NCI-H82 treated with DMSO at 0.1 percent for 48 hours (cell line): ENCODE results near the gene UROC1.

Experiments used
- DNase-seq: peaks from one replicate; lab custom pipeline; 2025; ENCODE audit not compliant: unreplicated experiment; lab: John Stamatoyannopoulos, UW

The UROC1 gene

DNA sequence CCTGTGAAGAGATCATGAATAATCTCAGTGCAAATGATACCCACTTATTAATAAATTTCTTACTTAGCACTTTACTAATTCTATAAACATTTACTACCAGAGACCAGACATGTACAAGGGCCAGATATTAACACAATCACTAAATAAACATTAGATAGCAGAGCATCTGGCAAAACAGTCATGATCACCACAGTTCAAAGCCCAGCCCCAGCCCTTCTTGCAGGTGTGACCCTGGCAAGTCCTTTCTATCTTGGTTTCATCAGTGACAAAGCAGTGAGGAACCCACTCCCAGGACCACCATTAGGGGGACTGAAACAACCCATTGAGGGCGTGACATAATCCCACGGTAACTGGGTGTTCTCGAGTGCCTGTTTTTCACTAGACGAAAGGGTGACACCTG lies 53.5 kb downstream of the UROC1 start:
- no peak for DNase-seq

DNA sequence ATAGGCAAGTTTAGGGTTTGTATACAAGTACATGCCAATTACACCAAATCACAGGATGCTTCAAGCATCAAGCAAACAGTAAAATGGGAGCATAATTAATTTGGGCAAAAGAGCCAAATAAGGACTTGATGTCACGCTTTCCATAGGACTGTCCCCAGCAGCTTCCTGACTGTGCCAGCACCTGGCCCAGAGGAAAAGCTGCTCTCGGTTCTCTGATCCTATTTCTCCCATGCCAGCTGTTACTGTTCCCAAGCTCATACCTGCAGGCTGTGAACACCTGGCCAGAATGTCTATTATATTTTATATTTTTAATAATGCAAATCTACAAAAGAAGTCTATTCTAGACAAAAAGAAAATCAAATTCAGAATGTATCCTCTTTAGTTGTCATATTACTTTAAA lies 54.1 kb downstream of the UROC1 start:
- DNase-seq: no peak

DNA sequence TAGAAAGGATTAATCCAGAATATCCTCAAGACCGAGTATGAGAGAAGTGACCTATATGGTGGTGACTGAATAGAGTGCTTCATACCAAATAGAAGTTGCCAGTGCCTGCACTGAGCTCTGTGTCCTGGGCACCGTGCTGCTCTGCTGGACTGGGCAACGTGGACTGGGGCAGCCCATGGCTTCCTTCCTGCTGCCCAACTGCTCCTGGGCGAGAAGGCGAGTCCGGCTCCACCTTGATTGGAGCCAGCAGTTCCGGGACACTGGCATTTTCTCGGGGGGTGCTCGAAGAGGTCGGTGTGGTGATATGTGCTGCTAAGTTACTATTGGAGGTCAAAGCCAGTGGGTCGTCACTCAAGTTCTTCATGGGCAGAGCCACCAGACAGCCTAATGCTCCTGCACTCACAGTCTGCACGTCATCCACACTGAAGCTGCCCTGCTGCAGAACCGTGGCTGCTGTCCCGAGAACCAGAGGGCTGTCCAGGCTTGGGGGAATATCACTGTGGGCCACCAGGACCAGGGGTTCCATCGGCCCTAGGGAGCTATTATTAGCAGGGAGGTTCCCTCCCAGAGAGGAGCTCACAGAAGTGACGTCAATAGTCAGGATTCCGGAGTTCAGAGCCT lies 56.0 kb downstream of the UROC1 start:
- no peak for DNase-seq

DNA sequence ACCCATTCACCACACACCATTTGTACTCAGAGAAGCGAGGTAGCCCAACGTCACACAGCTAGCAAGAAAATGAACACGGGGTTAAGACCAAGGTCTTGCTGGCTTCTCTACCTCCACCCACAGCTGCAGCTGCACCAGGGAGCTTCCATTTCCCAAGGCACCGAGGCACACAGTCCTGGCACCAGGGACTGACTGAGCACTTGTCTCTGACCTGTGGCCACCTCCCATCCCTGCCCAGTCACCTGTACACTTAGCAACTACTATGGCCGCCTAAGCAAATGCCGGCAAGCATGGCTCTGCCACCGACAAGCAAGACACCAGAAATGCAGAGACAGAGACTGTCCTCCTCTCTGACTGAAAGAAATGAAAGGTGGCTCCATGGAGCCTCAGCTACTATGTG lies 57.2 kb downstream of the UROC1 start:
- DNase-seq: no peak

DNA sequence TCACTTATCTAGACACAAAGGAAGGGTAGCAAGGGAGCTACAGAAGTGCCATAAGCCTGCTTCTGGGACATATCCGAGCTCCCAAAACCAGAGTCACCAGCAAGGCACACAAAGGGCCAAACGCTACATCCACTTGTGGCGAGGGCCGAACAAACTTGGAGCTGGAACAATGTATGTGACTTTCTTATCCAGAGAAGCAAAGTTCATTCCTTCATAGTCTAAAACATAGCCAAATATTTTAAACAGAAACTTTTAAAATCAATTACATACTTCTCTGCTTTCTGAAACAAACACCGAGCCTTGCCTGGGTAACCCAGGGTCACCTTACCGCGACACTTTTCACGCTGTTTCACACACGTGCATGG lies 57.8 kb downstream of the UROC1 start:
- no peak for DNase-seq

DNA sequence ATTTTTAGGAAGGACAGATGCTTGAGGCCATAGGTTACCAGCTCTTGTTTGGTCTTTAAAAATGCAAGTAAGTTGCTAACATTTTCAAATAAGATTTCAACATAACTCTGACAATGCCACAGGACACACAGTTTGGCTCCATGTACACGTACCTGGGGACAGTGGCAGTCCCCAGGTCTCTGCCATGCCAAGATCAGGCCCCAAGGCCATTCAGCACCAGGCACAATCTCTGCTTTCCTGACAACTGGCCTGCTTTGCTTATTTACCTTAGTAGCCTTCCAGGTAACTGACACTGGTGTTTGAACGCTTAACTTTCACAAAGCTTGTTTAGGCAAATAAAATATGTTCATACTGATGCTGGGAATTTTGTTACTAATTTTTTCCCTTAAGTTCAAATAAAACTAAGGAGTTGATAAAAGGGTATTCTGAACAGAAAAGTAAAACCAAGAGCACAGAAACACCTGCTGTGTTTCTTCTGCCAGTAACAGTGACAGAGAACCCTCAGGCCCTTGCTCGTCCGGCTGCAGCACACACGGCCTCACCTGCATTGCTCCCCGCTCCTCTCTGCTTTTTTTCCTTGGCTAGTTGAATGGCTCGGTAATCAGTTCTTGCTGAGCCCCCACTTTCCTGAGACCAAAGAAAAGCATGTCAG lies 58.3 kb downstream of the UROC1 start:
- DNase-seq: no peak

DNA sequence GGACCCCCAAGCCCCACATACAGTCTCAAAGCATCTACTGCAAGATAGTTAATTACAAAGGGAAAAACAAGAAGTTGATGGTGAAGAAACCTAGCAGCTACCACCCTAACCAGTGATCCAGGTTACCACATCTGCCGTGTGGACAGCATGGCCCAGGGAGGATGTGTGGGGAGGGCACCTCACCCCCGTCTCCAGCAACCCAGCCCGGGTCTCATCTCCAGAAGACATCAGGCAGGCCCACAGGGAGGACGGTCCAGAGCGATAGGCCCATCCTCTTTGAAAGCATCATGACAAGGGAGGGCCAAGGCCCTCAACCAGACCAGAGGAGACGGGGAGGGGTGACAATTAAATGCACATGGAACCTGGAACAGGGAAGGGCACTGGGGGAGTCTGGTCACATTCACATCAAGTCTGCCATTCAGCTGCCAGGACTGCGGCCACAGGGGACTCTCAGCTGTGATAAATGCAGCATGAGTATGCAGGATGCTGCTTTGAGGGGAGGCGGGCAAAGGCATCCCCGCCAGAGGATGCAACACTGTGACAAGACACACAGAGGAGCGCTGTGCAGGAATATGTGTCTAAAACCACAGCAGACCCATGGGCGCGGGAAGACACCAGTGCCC lies 60.7 kb downstream of the UROC1 start:
- no peak for DNase-seq

DNA sequence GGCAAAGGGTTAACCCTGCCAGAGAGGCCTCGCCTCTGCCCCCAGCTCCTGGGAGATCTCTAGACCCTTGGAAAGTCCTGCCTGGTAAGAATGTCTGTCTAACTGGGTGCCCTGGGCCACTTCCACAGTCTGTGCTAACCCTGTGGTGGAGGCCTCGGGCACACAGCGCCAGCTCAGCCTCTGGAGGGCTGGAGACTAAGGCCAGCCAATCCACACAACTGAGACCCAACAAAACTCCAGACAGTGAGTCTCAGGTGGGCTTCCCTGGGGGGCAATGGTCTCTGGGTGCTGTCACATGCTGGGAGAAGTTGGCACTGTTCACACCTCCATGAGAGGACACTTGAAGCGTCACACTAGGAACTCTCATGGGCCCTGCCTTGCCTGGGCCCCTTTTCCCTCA lies 61.4 kb downstream of the UROC1 start:
- no peak for DNase-seq

DNA sequence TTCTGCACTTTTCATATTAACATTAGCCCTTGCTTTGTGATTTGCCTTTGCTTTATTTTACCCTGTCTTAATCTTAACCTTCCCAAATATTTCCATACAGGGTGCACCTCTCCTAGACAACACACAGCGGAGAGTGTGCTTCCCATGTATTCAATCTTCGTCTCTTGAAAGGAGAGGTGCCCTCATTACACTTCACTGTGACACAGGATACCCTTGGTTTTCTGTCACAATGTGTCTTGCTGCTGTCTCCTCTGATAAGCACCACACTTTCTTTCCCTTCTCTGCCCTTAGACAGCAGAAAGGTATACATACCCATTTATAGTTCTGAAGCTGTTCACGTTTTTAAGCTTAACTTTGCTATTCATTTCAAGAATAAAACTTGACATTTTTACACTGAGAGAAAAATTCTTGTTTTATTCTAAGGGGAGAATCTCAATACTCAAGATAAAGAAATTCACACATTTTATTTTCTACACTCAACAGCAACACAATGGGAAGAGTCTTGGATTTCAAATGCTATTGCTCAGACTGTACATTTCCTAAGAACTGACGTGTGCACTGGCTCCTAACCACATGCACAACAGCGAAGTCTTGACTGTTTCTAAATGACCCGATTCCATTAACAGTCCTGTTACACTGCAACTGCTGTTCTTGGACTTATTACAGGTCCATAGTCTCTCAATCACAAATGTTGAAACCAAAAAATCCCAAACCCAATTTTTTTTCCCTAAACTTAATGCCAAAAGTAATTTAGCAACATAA lies 63.0 kb downstream of the UROC1 start:
- DNase-seq: no peak

DNA sequence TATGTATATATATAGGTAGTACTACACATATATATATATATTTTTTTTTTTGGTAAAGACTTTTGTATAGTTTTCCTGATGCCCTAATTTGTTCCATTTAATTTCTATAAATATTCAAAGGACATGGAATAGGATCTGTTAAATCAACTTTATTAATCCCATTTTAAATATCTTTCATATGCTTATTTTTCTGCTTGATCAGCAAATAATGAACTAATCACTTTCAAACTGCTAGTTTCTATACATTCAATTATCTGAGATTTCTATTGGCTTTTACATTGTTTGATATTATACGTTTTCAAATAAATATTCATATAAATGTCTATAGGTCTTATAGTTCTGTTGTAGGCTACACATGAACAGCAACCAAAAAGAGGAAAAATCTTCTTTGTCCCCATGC lies 63.5 kb downstream of the UROC1 start:
- no peak for DNase-seq

DNA sequence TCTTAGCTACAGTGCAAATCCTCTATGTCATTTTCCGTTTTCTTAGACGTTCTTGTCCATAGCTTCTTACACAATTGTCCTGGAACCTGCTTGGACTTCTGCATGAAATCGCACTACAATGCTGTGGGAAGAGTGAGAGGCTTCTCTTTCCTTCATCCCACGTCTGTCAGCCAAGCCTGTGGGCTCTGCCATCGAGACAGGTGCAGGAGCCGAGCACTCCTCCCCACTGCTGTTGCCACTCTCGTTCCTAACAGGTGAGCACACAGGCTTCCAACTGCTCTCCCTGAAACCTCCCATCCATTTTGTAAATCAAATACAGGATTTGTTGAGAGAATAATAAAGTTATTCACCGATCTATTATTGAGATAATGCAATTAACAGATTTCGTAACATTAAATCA lies 65.4 kb downstream of the UROC1 start:
- no peak for DNase-seq

DNA sequence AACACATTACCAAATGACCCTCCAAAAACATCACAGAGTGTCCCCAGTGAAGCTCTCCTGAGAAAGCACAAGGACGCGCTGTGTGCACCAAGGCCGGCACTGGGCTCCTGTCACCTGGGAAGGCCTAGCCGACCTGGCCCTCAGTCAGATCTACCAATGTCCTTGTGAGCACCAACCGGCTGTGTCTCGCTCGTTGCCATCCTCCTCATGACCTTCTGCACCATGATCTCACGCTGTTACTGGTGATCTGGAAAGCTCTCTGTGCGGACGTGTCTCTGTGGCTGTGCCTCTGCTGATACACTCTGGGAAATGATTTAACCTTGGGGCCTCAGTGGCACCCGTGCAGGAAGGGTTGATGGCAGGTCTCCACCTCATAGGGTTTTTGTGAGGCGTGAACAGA lies 66.1 kb downstream of the UROC1 start:
- DNase-seq: no peak

DNA sequence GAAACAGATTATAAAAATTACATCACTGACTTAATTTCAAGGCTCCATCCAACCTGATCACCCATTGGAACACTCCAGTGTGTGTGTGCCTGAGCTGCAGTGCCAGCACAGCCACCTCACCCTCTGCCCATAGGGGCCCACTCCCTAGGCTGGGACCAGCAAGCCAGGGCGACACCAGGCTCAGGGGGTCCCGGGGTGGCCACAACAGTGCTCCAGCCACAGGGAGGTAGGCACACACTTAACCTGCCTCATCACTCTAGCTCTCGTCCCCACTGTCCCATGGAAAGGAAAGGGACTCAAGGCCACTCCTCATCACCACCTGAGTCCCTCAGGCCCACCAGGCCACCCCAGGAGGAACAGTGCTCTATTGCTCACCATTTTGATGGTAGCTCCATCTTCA lies 66.8 kb downstream of the UROC1 start:
- no peak for DNase-seq

DNA sequence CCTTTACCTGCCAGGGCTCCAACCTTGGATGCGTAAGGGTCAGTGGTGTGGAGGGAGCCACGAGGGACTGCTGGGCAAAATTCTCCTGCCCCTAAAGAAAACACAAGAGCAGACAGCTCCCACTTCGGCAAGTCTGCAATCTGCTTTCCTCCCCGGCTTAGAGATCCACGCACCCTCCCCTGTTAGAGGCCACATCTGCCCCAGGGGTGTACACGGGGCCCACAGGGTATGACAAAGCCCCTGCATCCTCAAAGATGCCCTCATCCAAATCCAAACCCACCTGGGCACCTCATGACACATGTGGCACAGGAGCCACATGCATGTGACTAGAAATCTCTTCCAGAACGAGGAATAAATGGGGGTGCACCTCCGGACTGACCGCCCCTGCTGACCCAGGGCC lies 67.4 kb downstream of the UROC1 start:
- no peak for DNase-seq

DNA sequence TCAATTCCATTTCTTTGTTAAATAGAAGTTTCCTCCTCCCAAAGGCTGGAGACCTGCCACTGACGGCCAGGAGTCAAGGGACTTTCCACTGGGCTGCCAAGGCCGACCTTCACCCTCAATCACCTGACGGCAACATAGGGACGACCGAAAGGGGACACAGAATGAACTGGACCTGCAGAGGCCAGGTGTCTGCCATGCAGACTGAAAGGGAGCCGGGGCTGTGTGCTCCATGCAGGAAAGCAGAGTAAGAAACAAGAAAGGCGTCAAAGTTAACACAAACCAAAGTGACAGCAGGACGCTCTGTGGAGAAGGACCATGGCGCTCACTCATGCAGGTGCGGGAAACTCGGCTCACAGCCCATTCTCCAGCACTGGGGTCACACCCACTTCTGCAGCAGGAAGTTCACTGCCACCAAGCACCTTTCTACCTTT lies 67.9 kb downstream of the UROC1 start:
- no peak for DNase-seq

DNA sequence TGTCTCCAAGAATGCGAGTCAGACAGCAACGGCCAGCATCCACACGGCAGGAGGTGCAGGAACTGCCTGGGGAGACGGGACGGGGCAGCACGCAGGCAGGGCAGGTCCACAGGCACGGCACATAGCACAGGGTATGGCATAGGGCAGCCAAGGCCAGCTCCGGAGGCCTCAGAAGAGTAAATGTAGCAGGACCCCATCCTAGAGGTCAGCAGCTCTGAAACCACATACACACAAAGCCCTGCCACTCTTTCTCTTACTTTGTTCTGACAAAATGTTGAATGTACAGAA lies 68.7 kb downstream of the UROC1 start:
- no peak for DNase-seq

DNA sequence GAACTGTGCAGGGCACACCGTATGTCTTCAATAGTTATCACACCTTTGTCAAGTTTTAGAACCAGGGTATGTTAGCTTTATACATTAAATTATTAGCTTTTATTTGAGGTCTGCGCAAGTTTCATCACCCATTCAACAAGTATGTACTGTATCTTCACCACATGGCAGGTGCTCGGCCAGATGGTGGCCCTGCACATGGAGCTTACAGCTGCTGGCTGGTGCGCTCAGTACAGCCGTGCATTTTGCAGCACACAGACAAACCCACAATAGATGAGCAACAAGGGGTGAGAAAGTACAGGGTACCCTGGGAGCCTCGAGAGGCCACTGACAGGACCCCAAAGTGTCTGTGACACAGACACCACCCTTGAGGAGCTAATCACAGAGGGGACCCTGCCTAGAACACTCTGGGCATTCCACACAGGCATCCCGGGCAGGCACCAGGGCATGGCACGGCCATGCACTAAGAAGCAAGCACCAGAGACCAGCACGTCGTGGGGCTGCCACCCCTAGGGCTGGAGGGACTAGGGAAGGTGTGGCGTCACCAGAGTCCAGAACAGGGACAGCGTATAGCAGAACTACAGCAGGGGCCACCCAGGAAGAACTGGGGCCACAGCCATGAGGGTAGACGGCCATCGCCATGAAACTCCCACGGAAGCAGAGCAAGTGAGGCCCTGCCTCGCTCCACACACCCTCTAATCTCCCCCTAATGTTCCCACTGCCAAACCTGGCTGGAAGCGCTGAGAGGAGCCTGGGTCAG lies 69.3 kb downstream of the UROC1 start:
- no peak for DNase-seq

DNA sequence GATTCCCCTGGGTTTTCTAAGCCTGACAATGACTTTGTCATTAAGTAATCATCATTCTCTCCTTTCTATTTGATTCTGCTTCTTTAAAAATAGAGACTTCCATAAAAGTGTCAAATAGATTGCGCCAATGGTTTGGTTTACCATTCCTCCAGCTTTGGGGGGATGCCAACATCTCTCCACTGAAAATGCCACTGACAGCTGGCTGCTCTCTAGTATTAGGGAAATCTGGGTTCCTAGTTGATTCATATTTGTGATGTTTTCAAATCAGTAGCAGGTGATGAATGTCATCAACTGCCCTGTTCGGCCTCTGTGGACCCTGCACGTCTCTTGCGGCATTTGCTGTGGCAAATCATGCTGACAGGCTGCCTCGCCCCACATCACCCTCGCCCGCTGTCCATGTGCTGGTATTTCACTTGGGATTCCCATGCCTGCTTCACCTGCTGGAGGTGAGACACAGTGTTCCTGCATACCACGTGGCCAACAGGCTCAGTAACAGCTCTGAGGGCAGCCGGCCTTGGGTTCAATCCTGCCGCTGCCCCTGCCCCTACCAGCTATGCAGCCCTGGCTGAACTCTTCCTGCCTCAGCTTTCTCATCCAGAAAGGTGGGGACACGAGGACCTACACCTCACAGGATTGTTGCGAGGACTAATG lies 70.0 kb downstream of the UROC1 start:
- no peak for DNase-seq

DNA sequence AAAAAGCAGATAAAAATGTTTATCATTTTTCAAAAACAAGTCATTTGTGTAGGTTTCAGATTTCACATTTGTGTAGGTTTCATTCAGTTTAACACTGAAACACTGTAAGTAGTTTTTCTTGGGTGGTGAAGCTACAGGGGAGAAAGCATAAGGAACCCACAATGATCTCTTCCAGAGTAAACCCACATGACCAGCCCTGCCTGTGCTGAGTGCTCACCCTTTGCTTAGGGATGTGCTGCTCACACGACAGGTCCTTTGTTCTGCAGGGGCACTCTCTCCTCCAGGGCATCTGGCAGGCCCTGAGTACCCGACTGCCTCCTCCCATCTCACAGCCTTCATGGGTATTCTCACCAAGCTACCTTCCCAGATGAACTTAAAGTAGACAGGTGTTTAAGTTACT lies 70.8 kb downstream of the UROC1 start:
- no peak for DNase-seq

DNA sequence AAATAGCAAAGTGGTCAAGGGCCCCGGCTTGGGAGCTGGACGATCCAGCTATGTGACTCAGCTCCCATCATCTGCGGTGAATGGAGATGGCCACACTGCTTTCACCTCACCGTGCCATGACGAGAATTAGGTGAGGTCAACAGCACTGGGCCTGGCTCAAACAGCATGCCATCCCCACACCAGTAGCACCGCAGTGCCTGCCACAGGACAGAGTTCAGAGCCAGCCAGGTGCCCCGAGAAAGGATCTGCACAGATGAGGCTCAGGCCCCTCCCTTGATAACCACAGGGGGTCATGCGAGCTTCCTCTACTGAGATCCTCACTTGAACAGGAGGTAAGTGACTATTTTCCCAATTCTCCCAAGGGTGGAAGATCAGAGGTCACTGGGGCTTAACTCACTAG lies 71.3 kb downstream of the UROC1 start:
- DNase-seq: no peak

DNA sequence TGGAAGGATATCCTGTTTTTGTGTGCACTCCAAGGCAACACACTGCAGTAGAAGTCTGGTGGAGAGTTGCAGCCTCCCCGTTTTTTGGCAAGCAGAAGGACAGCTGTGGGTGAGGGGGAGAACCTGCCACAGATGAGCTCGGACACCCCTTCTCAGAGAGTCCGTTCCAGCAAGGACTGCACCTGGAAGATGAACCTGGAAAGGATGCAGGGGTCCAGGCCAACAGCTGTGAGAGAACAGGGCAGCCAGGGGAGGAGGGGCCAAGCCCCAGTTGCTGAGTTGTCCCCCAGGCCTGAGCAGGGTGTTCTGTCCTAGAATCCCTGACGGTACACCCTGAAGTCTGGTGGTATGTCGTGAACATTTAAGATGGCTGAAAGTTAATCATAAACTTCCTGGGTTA lies 72.1 kb downstream of the UROC1 start:
- DNase-seq: no peak
